ENCODE data around the gene FBXO47.

The FBXO47 gene

GRCh38 chr17:38967290-38967738, at the start of gene FBXO47:
FBXO47 (minus strand) TSS chr17:38967403; CDS start chr17:38963025, 4,378 bp downstream.
- Mint-ChIP-seq H3K4me1 (ENCODE audit: low read depth) (peaks cover 10% of the 10 kb centered on the region), H3K27me3 (ENCODE audit: low read depth) (peaks cover 8% of the 10 kb centered on the region), H3K36me3 (ENCODE audit: low read depth) (no peaks in the 10 kb centered on the region), H3K4me3 (peak within 1 kb of the TSS; percentile 76), H3K27ac (peak within 1 kb of the TSS; percentile 60), H3K9me3 (no peaks in the 10 kb centered on the region)
- DNase-seq (ENCODE audit: low spot score): peak; percentile 73

GRCh38 chr17:39016193-39017153, 49.3 kb upstream of the FBXO47 start:
- H3K9me3 Mint-ChIP-seq: no peaks in the 10 kb centered on the region
- no peak overlapping the region for H3K27ac Mint-ChIP-seq
- no peak overlapping the region for H3K4me3 Mint-ChIP-seq
- H3K4me1 Mint-ChIP-seq (ENCODE audit: low read depth): peaks cover 22% of the 10 kb centered on the region
- DNase-seq (ENCODE audit: low spot score): no peak
- peaks cover 3% of the 10 kb centered on the region for H3K27me3 Mint-ChIP-seq (ENCODE audit: low read depth)
- H3K36me3 Mint-ChIP-seq (ENCODE audit: low read depth): no peaks in the 10 kb centered on the region

GRCh38 chr17:39015546-39015935, 48.3 kb upstream of the FBXO47 start:
- H3K4me1 Mint-ChIP-seq (ENCODE audit: low read depth): peaks cover 22% of the 10 kb centered on the region
- no peaks in the 10 kb centered on the region for H3K9me3 Mint-ChIP-seq
- H3K4me3 Mint-ChIP-seq: no peak overlapping the region
- no peaks in the 10 kb centered on the region for H3K36me3 Mint-ChIP-seq (ENCODE audit: low read depth)
- no peak overlapping the region for H3K27ac Mint-ChIP-seq
- no peak for DNase-seq (ENCODE audit: low spot score)
- H3K27me3 Mint-ChIP-seq (ENCODE audit: low read depth): peaks cover under 1% of the 10 kb centered on the region

GRCh38 chr17:39014795-39015545, 47.8 kb upstream of the FBXO47 start:
- H3K9me3 Mint-ChIP-seq: no peaks in the 10 kb centered on the region
- H3K27me3 Mint-ChIP-seq (ENCODE audit: low read depth): no peaks in the 10 kb centered on the region
- peaks cover 22% of the 10 kb centered on the region for H3K4me1 Mint-ChIP-seq (ENCODE audit: low read depth)
- H3K36me3 Mint-ChIP-seq (ENCODE audit: low read depth): no peaks in the 10 kb centered on the region
- no peak overlapping the region for H3K27ac Mint-ChIP-seq
- no peak overlapping the region for H3K4me3 Mint-ChIP-seq
- DNase-seq (ENCODE audit: low spot score): no peak

- no peak for DNase-seq (ENCODE audit: low spot score)
Observed at GRCh38 chr17:39014044-39014794, 47.0 kb upstream of the FBXO47 start.

GRCh38 chr17:39012725-39013124, 45.5 kb upstream of the FBXO47 start:
- no peak for DNase-seq (ENCODE audit: low spot score)

More at GRCh38 chr17:39014044-39014794, 47.0 kb upstream of the FBXO47 start:
- Mint-ChIP-seq H3K27me3 (ENCODE audit: low read depth) (no peaks in the 10 kb centered on the region), H3K27ac (no peak overlapping the region), H3K4me1 (ENCODE audit: low read depth) (peaks cover 22% of the 10 kb centered on the region), H3K4me3 (no peak overlapping the region), H3K36me3 (ENCODE audit: low read depth) (no peaks in the 10 kb centered on the region), H3K9me3 (no peaks in the 10 kb centered on the region)

GRCh38 chr17:39011907-39012468, 44.8 kb upstream of the FBXO47 start:
- H3K4me1 Mint-ChIP-seq (ENCODE audit: low read depth): peaks cover 8% of the 10 kb centered on the region
- no peaks in the 10 kb centered on the region for H3K9me3 Mint-ChIP-seq
- H3K4me3 Mint-ChIP-seq: no peak overlapping the region
- H3K27ac Mint-ChIP-seq: no peak overlapping the region
- DNase-seq (ENCODE audit: low spot score): no peak
- H3K27me3 Mint-ChIP-seq (ENCODE audit: low read depth): peaks cover 2% of the 10 kb centered on the region
- H3K36me3 Mint-ChIP-seq (ENCODE audit: low read depth): no peaks in the 10 kb centered on the region

More at GRCh38 chr17:39012725-39013124, 45.5 kb upstream of the FBXO47 start:
- peaks cover 13% of the 10 kb centered on the region for H3K4me1 Mint-ChIP-seq (ENCODE audit: low read depth)
- no peaks in the 10 kb centered on the region for H3K9me3 Mint-ChIP-seq
- H3K27ac Mint-ChIP-seq: no peak overlapping the region
- peaks cover 2% of the 10 kb centered on the region for H3K27me3 Mint-ChIP-seq (ENCODE audit: low read depth)
- H3K4me3 Mint-ChIP-seq: no peak overlapping the region
- no peaks in the 10 kb centered on the region for H3K36me3 Mint-ChIP-seq (ENCODE audit: low read depth)

GRCh38 chr17:39009581-39010001, 42.4 kb upstream of the FBXO47 start:
- Mint-ChIP-seq H3K4me3 (no peak overlapping the region), H3K27ac (no peak overlapping the region), H3K4me1 (ENCODE audit: low read depth) (no peaks in the 10 kb centered on the region), H3K36me3 (ENCODE audit: low read depth) (no peaks in the 10 kb centered on the region), H3K9me3 (no peaks in the 10 kb centered on the region), H3K27me3 (ENCODE audit: low read depth) (peaks cover 2% of the 10 kb centered on the region)
- no peak for DNase-seq (ENCODE audit: low spot score)

GRCh38 chr17:39008633-39009032, 41.4 kb upstream of the FBXO47 start:
- no peaks in the 10 kb centered on the region for H3K36me3 Mint-ChIP-seq (ENCODE audit: low read depth)
- DNase-seq (ENCODE audit: low spot score): no peak
- H3K4me1 Mint-ChIP-seq (ENCODE audit: low read depth): peaks cover 2% of the 10 kb centered on the region
- peaks cover 3% of the 10 kb centered on the region for H3K9me3 Mint-ChIP-seq
- H3K27me3 Mint-ChIP-seq (ENCODE audit: low read depth): peaks cover 2% of the 10 kb centered on the region
- H3K4me3 Mint-ChIP-seq: no peak overlapping the region
- no peak overlapping the region for H3K27ac Mint-ChIP-seq

- Mint-ChIP-seq H3K4me3 (peak overlapping the region; percentile 47), H3K4me1 (ENCODE audit: low read depth) (peaks cover 12% of the 10 kb centered on the region), H3K27ac (peak overlapping the region; percentile 71), H3K9me3 (peaks cover 7% of the 10 kb centered on the region), H3K36me3 (ENCODE audit: low read depth) (no peaks in the 10 kb centered on the region), H3K27me3 (ENCODE audit: low read depth) (no peaks in the 10 kb centered on the region)
- peak; percentile 37 for DNase-seq (ENCODE audit: low spot score)
Observed at GRCh38 chr17:39002991-39003715, 36.0 kb upstream of the FBXO47 start.

GRCh38 chr17:39001703-39002637, 34.8 kb upstream of the FBXO47 start:
- peaks cover 15% of the 10 kb centered on the region for H3K9me3 Mint-ChIP-seq
- no peak overlapping the region for H3K4me3 Mint-ChIP-seq
- peaks cover 12% of the 10 kb centered on the region for H3K4me1 Mint-ChIP-seq (ENCODE audit: low read depth)
- no peak for DNase-seq (ENCODE audit: low spot score)
- no peaks in the 10 kb centered on the region for H3K27me3 Mint-ChIP-seq (ENCODE audit: low read depth)
- H3K27ac Mint-ChIP-seq: no peak overlapping the region
- H3K36me3 Mint-ChIP-seq (ENCODE audit: low read depth): no peaks in the 10 kb centered on the region

GRCh38 chr17:39000021-39000601, 32.9 kb upstream of the FBXO47 start:
- peaks cover 2% of the 10 kb centered on the region for H3K27me3 Mint-ChIP-seq (ENCODE audit: low read depth)
- H3K36me3 Mint-ChIP-seq (ENCODE audit: low read depth): peaks cover 1% of the 10 kb centered on the region
- no peak for DNase-seq (ENCODE audit: low spot score)
- peaks cover 12% of the 10 kb centered on the region for H3K4me1 Mint-ChIP-seq (ENCODE audit: low read depth)
- no peak overlapping the region for H3K27ac Mint-ChIP-seq
- peaks cover 27% of the 10 kb centered on the region for H3K9me3 Mint-ChIP-seq
- no peak overlapping the region for H3K4me3 Mint-ChIP-seq
